Activated CD4-positive, alpha-beta T cell treated with anti-CD3 and anti-CD28 coated beads, Interleukin-2, amount 50 U/mL, for 1 hour (primary cell): Measurements from ENCODE around the gene GABRQ.
"Not testable (repeated sequence)": the region's sequence is repeated elsewhere in the genome, so short reads cannot be mapped to it uniquely, and the experiment has no call there.

Experiments
- DNase-seq: peaks from one replicate; pipeline ENCODE4 v3.0.0-alpha.2; 2020

The GABRQ gene

DNA sequence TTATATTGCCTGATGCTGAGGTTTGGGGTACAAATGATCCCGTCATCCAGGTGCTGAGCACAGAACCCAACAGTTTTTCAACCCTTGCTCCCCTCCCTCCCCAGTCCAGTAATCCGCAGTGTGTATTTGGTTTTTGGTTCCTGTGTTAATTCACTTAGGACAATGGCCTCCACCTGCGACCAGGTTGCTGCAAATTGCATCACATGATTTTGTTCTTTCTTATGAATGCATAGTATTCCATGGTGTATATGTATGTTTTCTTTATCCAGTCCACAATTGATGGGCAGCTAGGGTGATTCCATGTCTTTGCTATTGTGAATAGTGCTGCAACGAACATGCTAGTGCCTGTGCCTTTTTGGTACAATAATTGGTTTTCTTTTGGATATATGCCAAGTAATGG, 25.4 kb downstream of the GABRQ start:
- DNase-seq, result no peak

DNA sequence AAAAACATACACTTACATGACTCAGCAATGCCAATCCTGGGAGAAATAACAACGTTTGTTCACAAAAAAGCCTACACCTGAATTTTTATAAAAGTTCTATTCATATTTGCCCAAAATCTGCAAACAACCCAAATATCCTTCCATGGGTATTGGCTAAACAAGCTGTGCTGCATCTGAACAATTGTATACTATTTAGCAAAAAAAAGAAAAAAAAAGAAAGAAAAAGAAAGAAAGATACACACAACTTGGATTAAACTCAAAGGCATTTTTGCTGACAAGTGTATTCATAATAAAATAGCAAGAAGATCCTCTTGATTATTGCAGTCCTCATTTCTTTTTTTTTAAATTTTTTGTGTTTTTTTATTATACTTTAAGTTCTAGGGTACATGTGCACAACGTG, 36.4 kb downstream of the GABRQ start:
- DNase-seq, result no peak

DNA sequence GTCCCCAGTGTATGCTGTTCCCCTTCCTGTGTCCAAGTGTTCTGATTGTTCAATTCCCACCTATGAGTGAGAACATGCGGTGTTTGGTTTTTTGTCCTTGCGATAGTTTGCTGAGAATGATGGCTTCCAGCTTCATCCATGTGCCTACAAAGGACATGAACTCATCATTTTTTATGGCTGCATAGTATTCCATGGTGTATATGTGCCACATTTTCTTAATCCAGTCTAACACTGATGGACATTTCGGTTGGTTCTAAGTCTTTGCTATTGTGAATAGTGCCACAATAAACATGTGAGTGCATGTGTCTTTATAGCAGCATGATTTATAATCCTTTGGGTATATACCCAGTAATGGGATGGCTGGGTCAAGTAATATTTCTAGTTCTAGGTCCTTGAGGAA, 37.0 kb downstream of the GABRQ start:
- not testable (repeated sequence) for DNase-seq

DNA sequence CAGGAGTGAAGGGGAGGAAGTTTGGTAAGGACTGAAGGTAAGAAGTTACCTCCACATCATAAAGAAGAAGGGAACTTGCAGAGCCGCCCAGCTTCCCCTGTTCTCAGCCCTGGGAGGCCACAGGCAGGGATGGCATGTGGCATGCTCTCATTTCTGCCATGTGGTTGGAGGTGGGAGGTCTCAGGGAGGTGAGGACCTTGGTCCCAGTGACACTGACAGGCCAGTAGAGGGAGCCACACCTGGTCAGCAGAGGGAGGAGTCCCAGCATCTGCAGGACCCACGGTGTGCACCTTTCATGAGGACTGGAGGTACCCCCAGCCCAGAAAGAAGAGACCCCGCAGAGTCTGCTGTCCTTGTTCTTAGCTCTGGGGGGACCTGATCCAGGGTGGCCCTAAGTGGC, 43.3 kb downstream of the GABRQ start:
- DNase-seq, result not testable (repeated sequence)

DNA sequence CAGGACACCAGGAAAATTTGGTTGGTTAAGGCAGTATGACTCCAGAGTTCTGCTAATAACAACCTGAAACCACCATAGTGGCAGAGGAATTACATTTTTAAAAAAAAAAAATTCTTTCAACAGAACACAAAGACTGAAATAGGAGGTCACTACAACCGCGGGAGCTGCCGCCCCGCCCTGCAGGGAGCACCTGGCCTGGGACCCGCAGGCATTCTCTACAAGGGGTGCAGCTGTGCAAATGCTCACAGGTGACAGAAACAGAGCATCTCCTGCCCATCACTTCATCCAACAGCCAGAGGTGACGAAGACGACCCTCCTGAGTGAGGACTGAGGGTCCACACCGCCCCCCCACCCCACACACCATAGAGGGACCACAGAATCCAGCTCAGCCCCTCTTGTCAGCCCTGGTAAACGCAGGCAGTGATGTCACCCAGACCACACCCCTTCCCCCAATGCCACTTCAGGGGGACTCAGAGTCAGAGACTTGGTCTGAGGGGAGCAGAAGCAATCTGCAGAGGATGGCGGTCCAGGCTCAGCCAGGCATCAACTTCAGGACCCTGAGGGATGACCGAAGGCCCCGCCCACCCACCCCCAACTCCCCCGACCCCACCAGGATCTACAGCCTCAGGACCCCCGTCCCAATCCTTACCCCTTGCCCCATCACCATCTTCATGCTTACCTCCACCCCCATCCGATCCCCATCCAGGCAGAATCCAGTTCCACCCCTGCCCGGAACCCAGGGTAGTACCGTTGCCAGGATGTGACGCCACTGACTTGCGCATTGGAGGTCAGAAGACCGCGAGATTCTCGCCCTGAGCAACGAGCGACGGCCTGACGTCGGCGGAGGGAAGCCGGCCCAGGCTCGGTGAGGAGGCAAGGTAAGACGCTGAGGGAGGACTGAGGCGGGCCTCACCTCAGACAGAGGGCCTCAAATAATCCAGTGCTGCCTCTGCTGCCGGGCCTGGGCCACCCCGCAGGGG, 60.5 kb downstream of the GABRQ start, which contains the start of gene MAGEA3:
Gene MAGEA3 (plus strand): TSS at position 843 of the 980 bp plus-strand sequence. CDS start 2,039 bp downstream, outside the sequence.
- not testable (repeated sequence) for DNase-seq

DNA sequence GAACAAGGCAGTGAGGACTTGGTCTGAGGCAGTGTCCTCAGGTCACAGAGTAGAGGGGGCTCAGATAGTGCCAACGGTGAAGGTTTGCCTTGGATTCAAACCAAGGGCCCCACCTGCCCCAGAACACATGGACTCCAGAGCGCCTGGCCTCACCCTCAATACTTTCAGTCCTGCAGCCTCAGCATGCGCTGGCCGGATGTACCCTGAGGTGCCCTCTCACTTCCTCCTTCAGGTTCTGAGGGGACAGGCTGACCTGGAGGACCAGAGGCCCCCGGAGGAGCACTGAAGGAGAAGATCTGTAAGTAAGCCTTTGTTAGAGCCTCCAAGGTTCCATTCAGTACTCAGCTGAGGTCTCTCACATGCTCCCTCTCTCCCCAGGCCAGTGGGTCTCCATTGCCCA, 62.7 kb downstream of the GABRQ start:
- DNase-seq, result not testable (repeated sequence)

DNA sequence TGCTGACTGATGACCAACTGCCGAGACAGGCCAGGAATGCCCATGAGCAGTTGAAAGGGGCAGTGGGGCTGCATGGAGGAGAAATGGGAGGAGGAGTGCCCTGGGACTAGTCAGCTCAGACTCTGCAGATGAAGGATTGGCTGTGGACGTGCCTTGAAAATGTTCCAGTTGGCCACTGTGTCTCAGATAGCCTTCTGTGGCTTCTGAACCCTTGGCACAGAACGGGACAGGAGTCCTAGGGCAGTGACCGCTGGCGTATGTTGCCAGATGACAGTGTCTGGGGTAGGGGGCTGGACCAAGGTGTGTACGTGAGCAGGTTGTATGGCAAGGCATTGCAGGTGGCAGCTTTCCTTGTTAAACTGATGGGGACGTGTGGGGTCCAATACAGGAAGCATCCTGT, 68.8 kb downstream of the GABRQ start:
- not testable (repeated sequence) for DNase-seq
